K562 (cell line): ENCODE results near the gene PHF12. TPM values are rescaled to one million over a fixed set of nuclear protein-coding genes. Genes with fewer than 3 reads are reported as not detected.
A peak's percentile ranks its signal among the peaks of the same experiment; 100 is the strongest.

Experiments used
- BCOR ChIP-seq: fragments of 450-650 bp; IDR thresholded peaks from 2 replicates; pipeline ENCODE4 v1.6.1; 2016
- BRD9 ChIP-seq: fragments of 450-650 bp; IDR thresholded peaks from 2 replicates; pipeline ENCODE4 v1.6.1; 2018; ENCODE audit warnings: low read depth; ENCODE audit not compliant: partially characterized antibody
- EHMT2 ChIP-seq: fragments of 450-650 bp; IDR thresholded peaks from 2 replicates; pipeline ENCODE4 v1.6.1; 2018; ENCODE audit warnings: antibody characterized with exemption
- FOXJ3 ChIP-seq: sonication (generic); formaldehyde crosslinking; IDR thresholded peaks from 2 replicates; pipeline ENCODE4 v1.4.0; 2020; ENCODE audit warnings: mild to moderate bottlenecking, missing genetic modification reagents
- FUS ChIP-seq: fragments of 200-400 bp; formaldehyde crosslinking; optimal IDR thresholded peaks from 2 replicates; pipeline ENCODE3; 2017; ENCODE audit warnings: low read depth, low read length
- GATAD2B ChIP-seq: fragments of 450-650 bp; IDR thresholded peaks from 2 replicates; pipeline ENCODE4 v1.6.1; 2017; ENCODE audit warnings: mild to moderate bottlenecking, borderline replicate concordance
- HDAC1 ChIP-seq, 2 experiments: fragments of 450-650 bp; IDR thresholded peaks; 2 replicates each; pipeline ENCODE4 v1.6.1; 2016 to 2017; ENCODE audit warnings: inconsistent platforms in 1 of 2, mild to moderate bottlenecking in 1 of 2, moderate library complexity in 1 of 2
- HDAC6 ChIP-seq: IDR thresholded peaks from 2 replicates; pipeline ENCODE4 v1.6.1; 2012; ENCODE audit warnings: low read depth, mild to moderate bottlenecking, control low read depth, inconsistent platforms, low read length, moderate library complexity
- HIVEP1 ChIP-seq: fragments of 250-450 bp; sonication (Bioruptor Pico); IDR thresholded peaks from 2 replicates; pipeline ENCODE4 v1.4.0; 2020; ENCODE audit warnings: mild to moderate bottlenecking
- HMGN3 ChIP-seq: IDR thresholded peaks from 2 replicates; pipeline ENCODE4 v1.6.1; 2011; ENCODE audit warnings: borderline replicate concordance, low read depth, mild to moderate bottlenecking, mixed read lengths, low read length; ENCODE audit not compliant: insufficient read length; ENCODE audit errors: extremely low read depth
- HSF4 ChIP-seq: fragments of 250-450 bp; sonication (Bioruptor Pico); IDR thresholded peaks from 2 replicates; pipeline ENCODE4 v2.1.2; 2022; ENCODE audit warnings: mild to moderate bottlenecking, moderate library complexity, borderline replicate concordance
- KDM1A ChIP-seq, 2 experiments: fragments of 450-650 bp; IDR thresholded peaks; 2 replicates each; pipeline ENCODE4 v1.6.1; 2016; ENCODE audit warnings: mild to moderate bottlenecking in 2 of 2
- KLF13 ChIP-seq: fragments of 450-650 bp; IDR thresholded peaks from 2 replicates; pipeline ENCODE4 v1.6.1; 2016; ENCODE audit warnings: missing genetic modification characterization, low read depth, mild to moderate bottlenecking, missing compliant biosample characterization, moderate library complexity, borderline replicate concordance
- MEF2A ChIP-seq: IDR thresholded peaks from 2 replicates; pipeline ENCODE4 v1.6.1; 2011; ENCODE audit warnings: low read depth, mild to moderate bottlenecking, low read length, moderate library complexity; ENCODE audit not compliant: control insufficient read depth
- MEF2D ChIP-seq: conservative IDR thresholded peaks from 2 replicates; pipeline ENCODE4 v1.6.1; 2016; ENCODE audit warnings: low read depth, missing genetic modification characterization, missing compliant biosample characterization
- MEIS2 ChIP-seq: fragments of 450-650 bp; IDR thresholded peaks from 2 replicates; pipeline ENCODE4 v1.6.1; 2014; ENCODE audit warnings: mild to moderate bottlenecking; ENCODE audit not compliant: partially characterized antibody
- MYC ChIP-seq, 2 experiments: fragments of 250-450 bp in 1 of 2; sonication (Bioruptor Pico) in 1 of 2; IDR thresholded peaks; 2 replicates each; pipeline versions ENCODE4 v1.5.1 to v1.6.1; 2012 to 2021; ENCODE audit warnings: low read depth in 2 of 2, borderline replicate concordance in 1 of 2, improper control_type of control experiment in 1 of 2, low read length in 1 of 2, mild to moderate bottlenecking in 1 of 2, moderate library complexity in 1 of 2
- MYNN ChIP-seq, 2 experiments: sonication (generic); formaldehyde crosslinking in 1 of 2; IDR thresholded peaks; 2 replicates each; pipeline versions ENCODE4 v1.5.0 to v1.6.1; 2016 to 2020; ENCODE audit warnings: antibody characterized with exemption in 1 of 2, missing genetic modification reagents in 1 of 2
- NR2C1 ChIP-seq, 2 experiments: fragments of 450-650 bp; IDR thresholded peaks; 2 replicates each; pipeline ENCODE4 v1.6.1; 2017; ENCODE audit warnings: mild to moderate bottlenecking in 2 of 2, antibody characterized with exemption in 1 of 2, inconsistent platforms in 1 of 2, missing compliant biosample characterization in 1 of 2, missing genetic modification characterization in 1 of 2
- NR2C2 ChIP-seq, 2 experiments: fragments of 200-800 bp in 1 of 2; sonication (Bioruptor generic) in 1 of 2; sonication (generic) in 1 of 2; formaldehyde crosslinking in 1 of 2; IDR thresholded peaks; 2 replicates each; pipeline versions ENCODE4 v1.6.1 to v1.8.0; 2016 to 2022; ENCODE audit warnings: mild to moderate bottlenecking in 1 of 2, missing compliant biosample characterization in 1 of 2, missing genetic modification characterization in 1 of 2, missing genetic modification reagents in 1 of 2
- RAD21 ChIP-seq, 2 experiments: fragments of 250-450 bp in 1 of 2; fragments of 450-650 bp in 1 of 2; sonication (Bioruptor Pico) in 1 of 2; formaldehyde crosslinking in 1 of 2; IDR thresholded peaks in 1 of 2; conservative IDR thresholded peaks in 1 of 2; 2 replicates each; pipeline versions ENCODE4 v1.4.0 to v1.8.0; 2020 to 2022; ENCODE audit warnings: mild to moderate bottlenecking in 2 of 2, moderate library complexity in 1 of 2
- RCOR1 ChIP-seq, 2 experiments: IDR thresholded peaks; 2 replicates each; pipeline ENCODE4 v1.6.1; 2012; ENCODE audit warnings: low read depth in 2 of 2, low read length in 2 of 2, borderline replicate concordance in 1 of 2, improper control_type of control experiment in 1 of 2
- SMARCA4 ChIP-seq: fragments of 450-650 bp; IDR thresholded peaks from 2 replicates; pipeline ENCODE4 v1.6.1; 2016
- SRF ChIP-seq, 2 experiments: fragments of 250-450, 450-650 bp in 1 of 2; sonication (Bioruptor Pico) in 1 of 2; sonication (generic) in 1 of 2; formaldehyde crosslinking; IDR thresholded peaks; 2 replicates each; pipeline versions ENCODE4 v1.5.0 to v1.5.1; 2020 to 2022; ENCODE audit warnings: mild to moderate bottlenecking in 1 of 2, missing genetic modification reagents in 1 of 2
- ZC3H11A ChIP-seq: IDR thresholded peaks from 2 replicates; pipeline ENCODE4 v1.6.1; 2012; ENCODE audit warnings: low read depth, low read length, improper control_type of control experiment
- ZNF561 ChIP-seq: fragments of 450-650 bp; formaldehyde crosslinking; conservative IDR thresholded peaks from 2 replicates; pipeline ENCODE4 v1.4.0; 2020; ENCODE audit warnings: mild to moderate bottlenecking, moderate library complexity
- ZNF589 ChIP-seq: fragments of 200-800 bp; sonication (Bioruptor generic); IDR thresholded peaks from 2 replicates; pipeline ENCODE4 v1.6.1; 2016; ENCODE audit warnings: low read depth, missing genetic modification characterization, missing compliant biosample characterization
- polyA plus RNA-seq, 8 experiments: library from polyadenylated mRNA; depleted of rRNA in 4 of 8; stranded (reverse) in 5 of 8; unstranded in 3 of 8; fragments of >200 nt; fragmentation: Nextera tagmentation in 2 of 8; fragmentation: Illumina TruSeq in 1 of 8; extraction: Ambion mirVana in 2 of 8; extraction: Trizol in 1 of 8; gene quantifications; 2 replicates each; pipeline versions ENCODE4 v1.2.1 to v1.2.3, GENCODE V29; 2011 to 2014; ENCODE audit warnings: inconsistent platforms in 1 of 8, missing spikeins in 1 of 8
- total RNA-seq, 7 experiments: library from RNA; depleted of rRNA in 6 of 7; stranded (reverse); fragments of >200 nt in 6 of 7; fragmentation: Illumina TruSeq in 2 of 7; extraction: Trizol in 2 of 7; gene quantifications; 2 replicates each; pipeline versions ENCODE4 v1.2.1 to v1.2.3, GENCODE V29; 2011 to 2021; ENCODE audit warnings: low replicate concordance in 1 of 7

PHF12 gene
- total and polyA plus RNA-seq, 9 of the 15 experiments (the other 6 are each of a cell fraction or from before 2014, with no cell fraction given), result 0.82 to 31.3 (median 13.5) TPM

DNA sequence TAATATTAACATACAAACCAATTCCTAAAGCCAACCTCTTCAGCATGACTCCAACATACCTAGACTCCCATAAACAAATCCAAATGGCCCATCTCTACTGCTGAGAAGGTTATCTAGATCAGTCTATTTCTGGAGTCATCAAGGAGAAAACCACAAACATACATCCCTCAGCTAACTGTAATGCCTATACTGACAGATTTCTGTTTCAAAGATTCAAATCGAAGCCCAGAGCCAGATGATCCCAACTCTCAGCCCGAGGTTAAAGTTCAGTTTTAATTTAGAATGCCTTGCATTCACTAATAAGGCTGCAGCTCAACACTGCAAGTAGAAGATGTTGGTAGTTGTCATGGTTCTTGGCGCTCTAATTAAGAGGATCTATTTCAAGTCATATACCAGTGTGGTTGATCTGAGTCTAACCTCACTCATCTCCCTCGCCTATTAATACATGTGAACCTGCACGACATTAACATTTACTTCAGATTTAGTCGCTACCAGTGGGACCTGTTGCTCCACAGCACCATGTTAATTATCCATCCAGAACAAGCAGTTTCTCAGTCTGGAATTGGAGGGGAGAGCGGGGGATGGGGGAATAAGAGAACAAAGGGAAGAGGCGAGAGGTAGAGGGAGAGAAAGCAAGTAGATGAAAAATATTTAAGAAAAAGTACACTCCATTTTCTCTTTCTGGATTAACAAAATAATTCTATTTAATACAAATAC is 15.4 kb downstream of the PHF12 start (continued):
- TF ChIP-seq SRF (CRISPR knock-in tag; IDR thresholded peaks at IDR 0.05), result no peak
- TF ChIP-seq GATAD2B, result no peak
- TF ChIP-seq NR2C2 (CRISPR knock-in tag; IDR thresholded peaks at IDR 0.05), result no peak
- TF ChIP-seq NR2C2 (tag; IDR thresholded peaks at IDR 0.05), result peak; percentile 75
- TF ChIP-seq ZNF589 (CRISPR knock-in tag), result no peak
- peak in 1 of 2 experiments; percentile 49; a peak in 1 of 4 replicates for TF ChIP-seq RCOR1 (IDR thresholded peaks at IDR 0.05; ENCODE audit: borderline replicate concordance in 1 of 2, low read depth in 2 of 2, low read length in 2 of 2)
- no peak for TF ChIP-seq FOXJ3 (CRISPR knock-in tag)
- TF ChIP-seq HDAC1 (IDR thresholded peaks at IDR 0.05), result no peak
- TF ChIP-seq HIVEP1 (CRISPR knock-in tag), result no peak
- no peak for TF ChIP-seq MYC (IDR thresholded peaks at IDR 0.05; ENCODE audit: low read depth, low read length)
- TF ChIP-seq MYC (CRISPR knock-in tag; IDR thresholded peaks at IDR 0.05; ENCODE audit: borderline replicate concordance, low read depth), result no peak
- no peak for TF ChIP-seq HMGN3
- peak; percentile 83 for TF ChIP-seq MEF2A
- TF ChIP-seq MYNN (IDR thresholded peaks at IDR 0.05), result no peak
- TF ChIP-seq MYNN (CRISPR knock-in tag; IDR thresholded peaks at IDR 0.05), result no peak
- no peak for TF ChIP-seq ZC3H11A
- TF ChIP-seq ZNF561 (CRISPR knock-in tag), result no peak
- no peak for TF ChIP-seq NR2C1 (IDR thresholded peaks at IDR 0.05)
- 0 out of 2 replicates have a peak, but pooled peaks have one; percentile 19 for TF ChIP-seq NR2C1 (tag; IDR thresholded peaks at IDR 0.05)
- no peak for TF ChIP-seq KLF13 (tag)
- TF ChIP-seq MEF2D (tag), result peak; percentile 96
- peak; percentile 50 for TF ChIP-seq MEIS2
- no peak for TF ChIP-seq EHMT2
- no peak for TF ChIP-seq HSF4 (CRISPR knock-in tag)
- TF ChIP-seq KDM1A (IDR thresholded peaks at IDR 0.05), result peak in 1 of 2 experiments; percentile 54; a peak in 2 of 4 replicates
- TF ChIP-seq RAD21 (CRISPR knock-in tag; conservative IDR thresholded peaks at IDR 0.05 in 1 of 2, IDR thresholded peaks at IDR 0.05 in 1 of 2), result no peak
- no peak for TF ChIP-seq BCOR
- TF ChIP-seq BRD9, result no peak
- TF ChIP-seq HDAC6, result no peak
- TF ChIP-seq SMARCA4, result no peak
- no peak for TF ChIP-seq FUS
